ES-I3 (cell line): ENCODE results near the gene WDR4.
"Not testable (repeated sequence)": the region's sequence is repeated elsewhere in the genome, so short reads cannot be mapped to it uniquely, and the experiment has no call there.

Source experiments
- H3K36me3 ChIP-seq: 2 replicates; pipeline ENCODE4 v1.6.1; 2013; ENCODE audit warnings: mild to moderate bottlenecking, low read length, control low read depth, moderate library complexity; ENCODE audit not compliant: insufficient read depth
- H3K4me1 ChIP-seq: 2 replicates; pipeline ENCODE4 v1.6.1; 2013; ENCODE audit warnings: mild to moderate bottlenecking, control low read depth, low read length; ENCODE audit not compliant: insufficient read depth
- H3K9ac ChIP-seq: 2 replicates; pipeline ENCODE4 v1.6.1; 2013; ENCODE audit warnings: low read depth, mild to moderate bottlenecking, low read length, moderate library complexity
- H3K9me3 ChIP-seq: 2 replicates; pipeline ENCODE4 v1.6.1; 2013; ENCODE audit warnings: mild to moderate bottlenecking, low read length, moderate library complexity; ENCODE audit not compliant: control insufficient read depth, insufficient read depth

WDR4 gene, protein sequence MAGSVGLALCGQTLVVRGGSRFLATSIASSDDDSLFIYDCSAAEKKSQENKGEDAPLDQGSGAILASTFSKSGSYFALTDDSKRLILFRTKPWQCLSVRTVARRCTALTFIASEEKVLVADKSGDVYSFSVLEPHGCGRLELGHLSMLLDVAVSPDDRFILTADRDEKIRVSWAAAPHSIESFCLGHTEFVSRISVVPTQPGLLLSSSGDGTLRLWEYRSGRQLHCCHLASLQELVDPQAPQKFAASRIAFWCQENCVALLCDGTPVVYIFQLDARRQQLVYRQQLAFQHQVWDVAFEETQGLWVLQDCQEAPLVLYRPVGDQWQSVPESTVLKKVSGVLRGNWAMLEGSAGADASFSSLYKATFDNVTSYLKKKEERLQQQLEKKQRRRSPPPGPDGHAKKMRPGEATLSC

GRCh38 chr21:42878993-42879787 lies at the start of gene WDR4:
Gene WDR4, minus strand, starts transcription at chr21:42879539. Its CDS starts 44 bp downstream, at chr21:42879495.
- H3K9ac ChIP-seq: peak within 1 kb of the TSS; percentile 93
- H3K9me3 ChIP-seq: no peaks in the 10 kb centered on the region
- no peaks in the 10 kb centered on the region for H3K4me1 ChIP-seq
- H3K36me3 ChIP-seq: no peaks in the 10 kb centered on the region; the same call in 1 of the 2 replicates

DNA sequence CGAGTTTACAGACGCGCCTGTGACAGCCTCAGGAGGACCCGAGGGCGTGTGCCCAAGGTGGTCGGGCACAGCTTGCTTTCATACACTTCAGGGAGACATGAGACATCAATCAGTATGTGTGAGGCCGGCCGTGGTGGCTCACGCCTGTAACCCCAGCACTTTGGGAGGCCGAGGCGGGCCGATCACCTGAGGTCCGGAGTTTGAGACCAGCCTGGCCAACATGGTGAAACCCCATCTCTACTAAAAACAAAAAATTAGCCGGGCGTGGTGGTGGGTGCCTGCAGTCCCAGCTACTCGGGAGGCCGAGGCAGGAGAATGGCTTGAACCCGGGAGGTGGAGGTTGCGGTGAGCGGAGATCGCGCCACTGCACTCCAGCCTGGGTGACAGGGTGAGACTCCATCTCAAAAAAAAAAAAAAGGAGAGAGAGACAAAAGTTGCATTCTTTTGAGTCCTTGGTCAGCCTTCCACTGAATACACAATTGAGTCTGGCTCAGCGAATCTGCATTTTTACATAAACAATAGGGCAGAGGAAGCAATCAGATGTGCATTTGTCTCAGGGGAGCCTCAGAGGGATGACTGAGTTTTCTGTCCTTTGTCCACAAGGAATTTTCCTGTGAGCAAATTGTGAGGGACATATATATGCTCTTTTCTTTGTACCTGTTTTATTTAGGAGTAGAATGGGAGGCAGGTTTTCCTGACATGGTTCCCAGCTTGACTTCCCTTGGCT lies 48.3 kb upstream of the WDR4 start:
- H3K9me3 ChIP-seq, H3K36me3 ChIP-seq: not testable (repeated sequence)
- H3K9ac ChIP-seq: peak overlapping the region; percentile 29; the same call in 1 of the 2 replicates
- H3K4me1 ChIP-seq: peaks cover 22% of the 10 kb centered on the region

GRCh38 chr21:42925114-42925926 lies 46.0 kb upstream of the WDR4 start, which contains the start of gene ERVH48-1:
Gene ERVH48-1, minus strand, starts transcription at chr21:42925630. Its CDS starts 6,624 bp downstream, at chr21:42919006.
- Histone ChIP-seq H3K9ac (peak within 1 kb of the TSS; percentile 77), H3K36me3 (peaks cover 6% of the 10 kb centered on the region), H3K4me1 (peaks cover 15% of the 10 kb centered on the region; the same call in 1 of the 2 replicates), H3K9me3 (no peaks in the 10 kb centered on the region; the same call in 1 of the 2 replicates)

DNA sequence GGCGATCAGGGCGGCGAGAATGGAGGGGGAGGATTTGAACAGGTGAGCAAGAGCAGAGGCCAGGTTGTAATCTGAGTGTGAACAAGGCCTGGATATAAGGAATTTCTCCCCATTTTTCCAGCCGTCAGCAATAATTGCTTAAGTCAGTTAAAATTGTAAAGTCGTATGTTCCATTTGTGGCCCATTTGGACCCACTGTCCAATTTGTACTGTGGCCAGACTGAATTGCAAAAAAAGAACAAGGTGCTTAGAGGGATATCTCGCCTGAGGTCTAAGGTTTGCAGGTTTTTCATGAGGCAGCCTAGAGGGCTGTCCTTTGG lies 45.1 kb upstream of the WDR4 start:
- peaks cover 13% of the 10 kb centered on the region for H3K36me3 ChIP-seq
- H3K9ac ChIP-seq: peak overlapping the region; percentile 77
- peaks cover 15% of the 10 kb centered on the region; the same call in 1 of the 2 replicates for H3K4me1 ChIP-seq
- H3K9me3 ChIP-seq: no peaks in the 10 kb centered on the region; the same call in 1 of the 2 replicates

DNA sequence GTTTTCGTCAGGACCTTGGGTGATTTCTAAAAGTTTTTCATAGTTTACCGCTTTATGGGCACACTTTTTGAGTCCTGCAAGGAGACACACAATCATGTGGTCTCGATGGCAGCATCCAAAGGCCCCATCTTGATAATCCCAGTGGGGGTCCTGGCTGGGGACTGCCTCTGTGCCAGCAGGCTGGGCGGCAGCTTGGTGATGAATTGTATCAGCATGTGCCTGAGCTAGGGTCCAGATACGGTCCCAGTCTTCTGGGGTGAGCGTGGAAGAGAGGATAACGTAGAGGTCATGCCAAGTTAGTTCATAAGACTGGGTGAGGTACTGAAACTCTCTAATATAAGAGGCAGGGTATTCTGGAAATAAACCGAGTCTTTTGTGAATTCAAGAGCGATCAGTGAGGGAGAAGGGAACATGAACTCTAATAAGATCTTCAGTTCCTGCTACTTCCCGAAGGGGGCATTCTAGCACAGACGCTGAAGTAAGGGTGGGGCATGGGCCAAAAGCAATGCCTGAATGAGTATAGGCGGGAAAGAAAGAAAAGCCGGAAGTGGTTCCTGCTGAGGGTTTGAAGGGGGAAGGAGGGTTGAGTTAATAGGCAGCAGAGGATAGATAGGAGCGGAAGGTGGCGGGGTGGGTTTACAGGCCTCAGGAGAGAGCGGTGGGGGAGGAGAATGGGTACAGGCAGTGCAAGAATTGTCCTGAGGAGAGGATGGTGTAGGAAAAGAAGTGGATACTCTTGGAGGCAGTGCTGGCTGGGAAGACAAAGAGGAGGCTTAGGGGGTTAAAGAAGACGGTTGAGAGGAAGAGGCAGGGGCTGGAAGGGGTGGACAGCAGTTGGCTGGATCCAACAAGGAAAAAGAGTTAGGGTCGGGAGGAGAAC lies 44.5 kb upstream of the WDR4 start:
- H3K4me1 ChIP-seq: peaks cover 15% of the 10 kb centered on the region; the same call in 1 of the 2 replicates
- peaks cover 13% of the 10 kb centered on the region for H3K36me3 ChIP-seq
- H3K9me3 ChIP-seq: no peaks in the 10 kb centered on the region
- peak overlapping the region; percentile 77 for H3K9ac ChIP-seq

- H3K9ac ChIP-seq: no peak overlapping the region
- peaks cover 13% of the 10 kb centered on the region; the same call in 1 of the 2 replicates for H3K4me1 ChIP-seq
- H3K36me3 ChIP-seq: peaks cover 13% of the 10 kb centered on the region
- no peaks in the 10 kb centered on the region for H3K9me3 ChIP-seq
Measured at GRCh38 chr21:42922918-42923317, 43.6 kb upstream of the WDR4 start.

DNA sequence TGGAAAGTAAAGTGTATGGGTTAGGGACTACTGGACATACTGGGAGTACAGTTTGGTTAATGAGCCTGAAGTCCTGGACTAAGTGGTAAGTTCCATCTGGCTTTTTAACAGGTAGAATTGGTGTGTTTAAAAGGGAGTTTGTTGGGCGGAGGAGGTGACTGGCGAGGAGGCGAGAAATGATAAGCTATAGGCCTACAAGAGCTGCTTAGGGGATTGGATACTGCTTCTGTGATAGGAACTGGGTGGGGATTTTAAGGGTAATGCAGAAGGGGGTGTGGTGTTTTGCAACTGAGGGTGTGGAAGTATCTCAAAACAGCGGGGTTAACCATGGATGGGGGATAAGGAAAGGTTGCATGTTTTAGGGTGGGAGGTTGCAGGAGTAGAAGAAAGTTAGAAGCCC lies 42.6 kb upstream of the WDR4 start:
- no peak overlapping the region for H3K9ac ChIP-seq
- peaks cover 13% of the 10 kb centered on the region for H3K36me3 ChIP-seq
- H3K9me3 ChIP-seq: no peaks in the 10 kb centered on the region

DNA sequence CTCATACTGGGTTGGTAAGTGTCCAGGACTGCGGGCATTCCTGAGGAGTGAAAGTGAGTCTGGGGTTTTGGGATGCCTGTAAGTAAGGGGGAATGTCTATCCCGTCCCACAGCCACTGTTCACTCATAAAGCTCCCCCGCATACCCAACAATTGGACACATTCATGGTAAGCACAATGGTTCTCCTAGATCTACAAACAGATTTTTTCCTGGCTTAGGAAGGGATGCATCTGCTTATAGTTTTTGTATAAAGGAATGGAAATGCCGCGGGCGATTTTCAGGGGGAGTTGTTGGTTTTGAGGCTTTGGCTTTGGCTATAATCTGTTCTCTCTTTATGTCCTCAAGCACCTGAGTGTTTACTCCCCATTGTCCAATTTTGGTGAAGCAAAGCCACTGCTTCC lies 39.0 kb upstream of the WDR4 start:
- Histone ChIP-seq H3K4me1 (peaks cover under 1% of the 10 kb centered on the region; the same call in 1 of the 2 replicates), H3K9me3 (no peaks in the 10 kb centered on the region), H3K36me3 (peaks cover 13% of the 10 kb centered on the region), H3K9ac (no peak overlapping the region)

More for the DNA sequence above, 42.6 kb upstream of the WDR4 start:
- H3K4me1 ChIP-seq: peaks cover 9% of the 10 kb centered on the region; the same call in 1 of the 2 replicates

DNA sequence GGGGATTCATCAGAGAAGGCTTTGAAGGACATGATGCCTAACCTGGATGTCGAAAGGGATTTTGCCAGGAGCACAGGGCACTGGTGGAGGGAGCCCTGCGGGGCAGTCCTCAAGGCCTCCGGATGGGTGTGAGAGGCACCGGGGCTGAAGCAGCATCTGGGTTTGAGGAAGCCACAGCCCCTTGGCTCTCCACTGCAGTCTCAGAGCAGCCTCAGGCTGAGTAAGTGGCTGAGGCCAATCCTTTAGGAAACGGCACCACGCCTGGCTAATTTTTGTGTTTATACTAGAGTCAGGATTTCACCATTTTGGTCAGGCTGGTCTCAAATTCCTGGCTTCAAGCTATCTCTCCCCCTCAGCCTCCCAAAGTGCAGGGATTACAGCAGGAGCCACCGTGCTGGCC lies 34.1 kb upstream of the WDR4 start:
- Histone ChIP-seq H3K9ac (no peak overlapping the region), H3K4me1 (no peaks in the 10 kb centered on the region), H3K9me3 (no peaks in the 10 kb centered on the region), H3K36me3 (peaks cover 9% of the 10 kb centered on the region)

DNA sequence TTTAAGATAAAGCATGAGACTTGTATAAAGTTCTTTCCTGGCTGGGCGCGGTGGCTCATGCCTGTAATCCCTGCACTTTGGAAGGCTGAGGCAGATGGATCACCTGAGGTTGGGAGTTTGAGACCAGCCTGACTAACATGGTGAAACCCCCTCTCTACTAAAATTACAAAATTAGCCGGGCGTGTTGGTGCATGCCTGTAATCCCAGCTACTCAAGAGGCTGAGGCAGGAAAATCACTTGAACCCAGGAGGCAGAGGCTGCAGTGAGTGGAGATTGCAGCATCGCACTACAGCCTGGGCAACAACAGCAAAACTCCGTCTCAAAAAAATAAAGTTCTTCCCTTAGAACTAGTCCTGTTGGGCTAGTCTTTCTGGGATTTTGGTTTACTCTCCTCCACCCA lies 32.6 kb upstream of the WDR4 start:
- H3K9ac ChIP-seq, H3K4me1 ChIP-seq, H3K9me3 ChIP-seq: not testable (repeated sequence)
- peaks cover 11% of the 10 kb centered on the region for H3K36me3 ChIP-seq

- H3K4me1 ChIP-seq, H3K9me3 ChIP-seq, H3K9ac ChIP-seq: not testable (repeated sequence)
- H3K36me3 ChIP-seq: peaks cover 31% of the 10 kb centered on the region
Measured at GRCh38 chr21:42908484-42908883, 29.1 kb upstream of the WDR4 start.

DNA sequence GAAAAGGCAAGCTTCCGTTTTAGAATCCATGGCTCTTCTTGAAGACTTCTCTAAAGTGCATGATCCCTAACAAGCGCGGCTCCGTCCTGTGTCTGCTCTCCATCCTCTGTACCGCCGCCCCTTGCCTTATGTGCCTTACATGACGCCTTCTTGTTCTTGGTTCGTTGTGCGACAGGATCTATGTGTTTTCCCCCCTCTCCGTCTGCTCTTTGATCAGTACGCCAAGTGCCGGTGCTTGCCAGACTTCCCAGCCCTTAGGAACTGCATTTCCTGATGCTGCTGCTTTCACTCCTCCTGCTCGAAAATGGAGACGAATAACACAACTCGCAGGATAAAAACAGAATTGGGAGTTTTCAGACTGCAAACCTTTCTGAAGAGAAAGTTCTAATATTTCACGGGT lies 26.9 kb upstream of the WDR4 start:
- H3K4me1 ChIP-seq: no peaks in the 10 kb centered on the region
- H3K9me3 ChIP-seq: no peaks in the 10 kb centered on the region; the same call in 1 of the 2 replicates
- H3K36me3 ChIP-seq: peaks cover 45% of the 10 kb centered on the region
- no peak overlapping the region for H3K9ac ChIP-seq

GRCh38 chr21:42905195-42905594 lies 25.9 kb upstream of the WDR4 start:
- Histone ChIP-seq H3K36me3 (peaks cover 45% of the 10 kb centered on the region), H3K9ac (no peak overlapping the region), H3K4me1 (no peaks in the 10 kb centered on the region), H3K9me3 (no peaks in the 10 kb centered on the region; the same call in 1 of the 2 replicates)
